SK-N-SH (cell line): ENCODE results near the gene CA12. TPM values are rescaled to one million over a fixed set of nuclear protein-coding genes. Genes with fewer than 3 reads are reported as not detected.

Source experiments
- CTCF ChIA-PET: fragments of 300-600, 350-600 bp; formaldehyde crosslinking; extraction: SDS; loops from one replicate; lab custom pipeline; 2021; lab: Yijun Ruan, JAX
- POLR2A ChIA-PET: fragments of 350-600 bp; sonication (Branson Sonifier 250); formaldehyde crosslinking; extraction: SDS; loops from one replicate; lab custom pipeline; 2020; ENCODE audit warnings: antibody characterized with exemption, inconsistent platforms; lab: Yijun Ruan, JAX
- DNase-seq: peaks from one replicate; pipeline ENCODE4 v3.0.0; 2012
- H2AFZ ChIP-seq: fragments of 200-600 bp; sonication (generic); 2 replicates; pipeline ENCODE4 v1.8.1; 2016; ENCODE audit warnings: antibody characterized with exemption, mild to moderate bottlenecking, low read depth
- H3F3A ChIP-seq: fragments of 200-600 bp; sonication (generic); replicated peaks from 2 replicates; pipeline ENCODE3; 2016; ENCODE audit warnings: antibody characterized with exemption, mild to moderate bottlenecking; ENCODE audit not compliant: insufficient read depth
- H3K27ac ChIP-seq, 2 experiments: fragments of 200-500 bp in 1 of 2; fragments of 200-600 bp in 1 of 2; sonication (Bioruptor generic) in 1 of 2; sonication (generic), shearing (Covaris generic) in 1 of 2; 2 replicates each; pipeline versions ENCODE4 v1.5.1 to v1.6.1; 2014 to 2016; ENCODE audit warnings: low read depth in 2 of 2, inconsistent platforms in 1 of 2, low read length in 1 of 2, mild to moderate bottlenecking in 1 of 2, mixed read lengths in 1 of 2
- H3K27me3 ChIP-seq: fragments of 200-600 bp; sonication (generic), shearing (Covaris generic); 2 replicates; pipeline ENCODE4 v1.6.1; 2016; ENCODE audit warnings: mixed run types; ENCODE audit not compliant: insufficient read depth
- H3K36me3 ChIP-seq, 2 experiments: fragments of 200-500 bp in 1 of 2; fragments of 200-600 bp in 1 of 2; sonication (Bioruptor generic) in 1 of 2; sonication (generic) in 1 of 2; replicated peaks in 1 of 2; 2 replicates each; pipeline versions ENCODE3 to v1.5.1; 2014 to 2016; ENCODE audit warnings: low read length in 1 of 2, mild to moderate bottlenecking in 1 of 2; ENCODE audit not compliant: insufficient read depth in 2 of 2, control insufficient read depth in 1 of 2
- H3K4me1 ChIP-seq, 2 experiments: fragments of 200-500 bp in 1 of 2; fragments of 200-600 bp in 1 of 2; sonication (Bioruptor generic) in 1 of 2; sonication (generic), shearing (Covaris generic) in 1 of 2; 2 replicates each; pipeline versions ENCODE4 v1.5.1 to v1.6.1; 2014 to 2016; ENCODE audit warnings: low read depth in 1 of 2, low read length in 1 of 2, mixed run types in 1 of 2; ENCODE audit not compliant: insufficient read depth in 2 of 2, control insufficient read depth in 1 of 2
- H3K4me2 ChIP-seq: fragments of 200-600 bp; sonication (generic), shearing (Covaris generic); 2 replicates; pipeline ENCODE4 v1.6.1; 2017; ENCODE audit warnings: mixed run types
- H3K4me3 ChIP-seq, 2 experiments: fragments of 200-500 bp in 1 of 2; fragments of 200-600 bp in 1 of 2; sonication (Bioruptor generic) in 1 of 2; sonication (generic), shearing (Covaris generic) in 1 of 2; 2 replicates each; pipeline versions ENCODE4 v1.5.1 to v1.8.1; 2014 to 2016; ENCODE audit warnings: low read depth in 2 of 2, inconsistent platforms in 1 of 2, low read length in 1 of 2, mild to moderate bottlenecking in 1 of 2, mixed read lengths in 1 of 2, moderate library complexity in 1 of 2
- H3K79me2 ChIP-seq: fragments of 200-600 bp; sonication (generic); 2 replicates; pipeline ENCODE4 v1.8.1; 2017; ENCODE audit warnings: mild to moderate bottlenecking; ENCODE audit not compliant: insufficient read depth
- H3K9ac ChIP-seq: fragments of 200-600 bp; sonication (generic); 2 replicates; pipeline ENCODE4 v1.6.1; 2017; ENCODE audit warnings: mixed run types
- H3K9me2 ChIP-seq: fragments of 200-600 bp; sonication (generic); 2 replicates; pipeline ENCODE4 v1.6.1; 2017; ENCODE audit warnings: mixed run types
- H3K9me3 ChIP-seq: fragments of 200-600 bp; sonication (generic); 2 replicates; pipeline ENCODE4 v1.6.1; 2017; ENCODE audit warnings: mixed run types, mild to moderate bottlenecking, moderate library complexity
- H4K20me1 ChIP-seq: fragments of 200-600 bp; sonication (generic); 2 replicates; pipeline ENCODE4 v1.6.1; 2017; ENCODE audit warnings: mild to moderate bottlenecking, mixed run types; ENCODE audit not compliant: insufficient read depth
- CHD2 ChIP-seq: fragments of 150-350 bp; IDR thresholded peaks from 2 replicates; pipeline ENCODE4 v1.6.1; 2018; ENCODE audit warnings: low read length; ENCODE audit not compliant: partially characterized antibody
- CTCF ChIP-seq: fragments of 200-600 bp; sonication (generic); IDR thresholded peaks from 2 replicates; pipeline ENCODE4 v1.6.1; 2017; ENCODE audit warnings: antibody characterized with exemption, mild to moderate bottlenecking, moderate library complexity
- ELF1 ChIP-seq: IDR thresholded peaks from 2 replicates; pipeline ENCODE4 v1.4.0; 2012
- EP300 ChIP-seq, 2 experiments: IDR thresholded peaks; 2 replicates each; pipeline versions ENCODE4 v1.4.0 to v1.6.1; 2012; ENCODE audit warnings: borderline replicate concordance in 1 of 2, low read depth in 1 of 2, low read length in 1 of 2
- EZH2phosphoT487 ChIP-seq: fragments of 200-600 bp; sonication (generic); IDR thresholded peaks from 2 replicates; pipeline ENCODE4 v1.6.1; 2017; ENCODE audit warnings: low read depth, mixed run types, mild to moderate bottlenecking, antibody characterized with exemption, moderate library complexity, borderline replicate concordance
- FOSL2 ChIP-seq: IDR thresholded peaks from 2 replicates; pipeline ENCODE4 v1.4.0; 2012; ENCODE audit warnings: low read depth, mild to moderate bottlenecking, moderate library complexity, borderline replicate concordance
- FOXJ3 ChIP-seq: sonication (generic); formaldehyde crosslinking; IDR thresholded peaks from 2 replicates; pipeline ENCODE4 v1.5.1; 2020; ENCODE audit warnings: mild to moderate bottlenecking, missing genetic modification reagents
- FOXM1 ChIP-seq: IDR thresholded peaks from 2 replicates; pipeline ENCODE4 v1.4.0; 2012; ENCODE audit warnings: low read depth, mild to moderate bottlenecking
- GABPA ChIP-seq: IDR thresholded peaks from 2 replicates; pipeline ENCODE4 v1.4.0; 2012; ENCODE audit warnings: low read depth, mild to moderate bottlenecking
- IRF3 ChIP-seq: fragments of 150-350 bp; IDR thresholded peaks from 2 replicates; pipeline ENCODE4 v1.6.1; 2016; ENCODE audit warnings: mild to moderate bottlenecking, low read depth, low read length
- JUND ChIP-seq: IDR thresholded peaks from 2 replicates; pipeline ENCODE4 v1.4.0; 2012
- MEF2A ChIP-seq: IDR thresholded peaks from 2 replicates; pipeline ENCODE4 v1.4.0; 2012; ENCODE audit warnings: low read depth, borderline replicate concordance
- MXI1 ChIP-seq: IDR thresholded peaks from 2 replicates; pipeline ENCODE4 v1.6.1; 2012; ENCODE audit warnings: mild to moderate bottlenecking, low read depth, low read length, improper control_type of control experiment
- NFIC ChIP-seq: IDR thresholded peaks from 2 replicates; pipeline ENCODE4 v1.4.0; 2012; ENCODE audit warnings: borderline replicate concordance
- NRF1 ChIP-seq: IDR thresholded peaks from 2 replicates; pipeline ENCODE4 v1.6.1; 2012; ENCODE audit warnings: low read depth, mild to moderate bottlenecking, low read length
- RCOR1 ChIP-seq: fragments of 150-350 bp; IDR thresholded peaks from 2 replicates; pipeline ENCODE4 v1.6.1; 2017; ENCODE audit warnings: antibody characterized with exemption, low read length
- RFX5 ChIP-seq: IDR thresholded peaks from 2 replicates; pipeline ENCODE4 v1.6.1; 2012; ENCODE audit warnings: mild to moderate bottlenecking, improper control_type of control experiment, low read length
- RXRA ChIP-seq: IDR thresholded peaks from 2 replicates; pipeline ENCODE4 v1.4.0; 2012; ENCODE audit warnings: low read depth, mild to moderate bottlenecking, borderline replicate concordance
- TCF12 ChIP-seq: IDR thresholded peaks from 2 replicates; pipeline ENCODE4 v1.4.0; 2012
- USF1 ChIP-seq: IDR thresholded peaks from 2 replicates; pipeline ENCODE4 v1.4.0; 2012; ENCODE audit warnings: low read depth, borderline replicate concordance
- YY1 ChIP-seq: IDR thresholded peaks from 2 replicates; pipeline ENCODE4 v1.4.0; 2012; ENCODE audit warnings: low read depth, mild to moderate bottlenecking
- WGBS: methylation state at CpG from one replicate; pipeline ENCODE4 v1.1.6; 2017; ENCODE audit warnings: low lambda C conversion rate; 5-methylcytosine and 5-hydroxymethylcytosine counted together
- polyA plus RNA-seq, 3 experiments: library from polyadenylated mRNA; depleted of rRNA; stranded (reverse); fragments of >200 nt; gene quantifications; 2 replicates each; pipeline ENCODE4 v1.2.3, GENCODE V29; 2012
- TF ChIP-seq, protein P1 (sequence below): fragments of 150-350 bp; IDR thresholded peaks from 2 replicates; pipeline ENCODE4 v1.6.1; 2017; ENCODE audit warnings: antibody characterized with exemption, low read length, low read depth, borderline replicate concordance

Gene CA12
- polyA plus RNA-seq, 1 of the 3 experiments (the other 2 are of a cell fraction): 39.4 TPM

- no peak overlapping the region for H3K4me3 ChIP-seq
- H3K27ac ChIP-seq: no peak overlapping the region
- POLR2A ChIA-PET: no interaction called here
- H3K4me2 ChIP-seq: no peak overlapping the region
- WGBS: 79% methylated on average over 6 of the region's 6 CpGs
- peaks cover 0 to 3% of the 10 kb centered on the region in 2 experiments; a peak in 1 of 4 replicates for H3K4me1 ChIP-seq
- no peaks in the 10 kb centered on the region for H3K9me2 ChIP-seq
- H3K79me2 ChIP-seq: no peaks in the 10 kb centered on the region
- no peak for TF ChIP-seq FOXJ3 (CRISPR knock-in tag)
- no peak for TF ChIP-seq CHD2
- no peak for TF ChIP-seq FOXM1
- TF ChIP-seq USF1: no peak
- TF ChIP-seq RCOR1: no peak
- TF ChIP-seq MEF2A: no peak
- TF ChIP-seq NRF1: no peak
- no peak for TF ChIP-seq TCF12
- TF ChIP-seq EZH2phosphoT487: no peak
- TF ChIP-seq EP300 (IDR thresholded peaks at IDR 0.05; ENCODE audit: borderline replicate concordance in 1 of 2, low read depth in 1 of 2, low read length in 1 of 2): no peak
- TF ChIP-seq IRF3: no peak
- TF ChIP-seq YY1: no peak
- no peak for TF ChIP-seq GABPA
- no peak for TF ChIP-seq RXRA
- no peak overlapping the region for H2AFZ ChIP-seq
- H3K9ac ChIP-seq: no peak overlapping the region
- no peaks in the 10 kb centered on the region for H3K9me3 ChIP-seq
- H4K20me1 ChIP-seq: no peaks in the 10 kb centered on the region
- H3K27me3 ChIP-seq: no peaks in the 10 kb centered on the region
- DNase-seq: no peak
- no peaks in the 10 kb centered on the region for H3F3A ChIP-seq
- CTCF ChIA-PET: interaction anchor here (1.9 kb wide), 1 partner anchor 10 kb away, joined by 8 read pairs; no protein-coding TSS in a partner anchor
- H3K36me3 ChIP-seq: no peaks in the 10 kb centered on the region
Measured at GRCh38 chr15:63391669-63392360, 10.2 kb upstream of the CA12 start.

GRCh38 chr15:63390689-63391088 lies 9.0 kb upstream of the CA12 start:
- Histone ChIP-seq H3K9me3 (no peaks in the 10 kb centered on the region), H3K4me2 (no peak overlapping the region), H3K4me3 (no peak overlapping the region), H3K27me3 (no peaks in the 10 kb centered on the region), H3K4me1 (peaks cover 0 to 3% of the 10 kb centered on the region in 2 experiments; a peak in 1 of 4 replicates), H4K20me1 (no peaks in the 10 kb centered on the region), H3K36me3 (no peaks in the 10 kb centered on the region), H3K9me2 (no peaks in the 10 kb centered on the region), H3K27ac (no peak overlapping the region), H2AFZ (no peak overlapping the region), H3K79me2 (no peaks in the 10 kb centered on the region), H3F3A (no peaks in the 10 kb centered on the region), H3K9ac (no peak overlapping the region)
- no peak for TF ChIP-seq RCOR1
- TF ChIP-seq FOSL2: no peak
- TF ChIP-seq USF1: no peak
- no peak for TF ChIP-seq TCF12
- TF ChIP-seq YY1: no peak
- TF ChIP-seq MEF2A: no peak
- no peak for TF ChIP-seq NFIC
- TF ChIP-seq CHD2: no peak
- no peak for TF ChIP-seq CTCF
- TF ChIP-seq RFX5: no peak
- no peak for TF ChIP-seq RXRA
- no peak for TF ChIP-seq EP300 (IDR thresholded peaks at IDR 0.05; ENCODE audit: borderline replicate concordance in 1 of 2, low read depth in 1 of 2, low read length in 1 of 2)
- no peak for TF ChIP-seq FOXJ3 (CRISPR knock-in tag)
- no peak for TF ChIP-seq NRF1
- TF ChIP-seq JUND: no peak
- TF ChIP-seq, protein P1, sequence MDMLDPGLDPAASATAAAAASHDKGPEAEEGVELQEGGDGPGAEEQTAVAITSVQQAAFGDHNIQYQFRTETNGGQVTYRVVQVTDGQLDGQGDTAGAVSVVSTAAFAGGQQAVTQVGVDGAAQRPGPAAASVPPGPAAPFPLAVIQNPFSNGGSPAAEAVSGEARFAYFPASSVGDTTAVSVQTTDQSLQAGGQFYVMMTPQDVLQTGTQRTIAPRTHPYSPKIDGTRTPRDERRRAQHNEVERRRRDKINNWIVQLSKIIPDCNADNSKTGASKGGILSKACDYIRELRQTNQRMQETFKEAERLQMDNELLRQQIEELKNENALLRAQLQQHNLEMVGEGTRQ: no peak
- no peak for TF ChIP-seq GABPA
- no peak for TF ChIP-seq MXI1
- no peak for TF ChIP-seq ELF1
- POLR2A ChIA-PET: no interaction called here
- CTCF ChIA-PET: interaction anchor here (1.5 to 1.9 kb wide), 2 partner anchors 11 to 99 kb away, joined by 5 to 8 read pairs; no protein-coding TSS in a partner anchor
- no peak for DNase-seq
- WGBS: 88% methylated on average over 3 of the region's 3 CpGs
